GM21737 (cell line): ENCODE measurements around the gene KAT5.
"Not testable (repeated sequence)": the region's sequence is repeated elsewhere in the genome, so short reads cannot be mapped to it uniquely, and the experiment has no call there.

Source experiments
- ATAC-seq: cut with Tn5 transposase; IDR thresholded peaks from one replicate; pipeline ENCODE4 v1.9.1; 2021; ENCODE audit warnings: mild to moderate bottlenecking, moderate library complexity; ENCODE audit not compliant: unreplicated experiment

KAT5 gene

GRCh38 chr11:65711785-65712632, at the start of gene KAT5:
Gene KAT5, plus strand, starts transcription at chr11:65712252. Its CDS starts 16 bp downstream, at chr11:65712268.
- peak; percentile 75 for ATAC-seq

DNA sequence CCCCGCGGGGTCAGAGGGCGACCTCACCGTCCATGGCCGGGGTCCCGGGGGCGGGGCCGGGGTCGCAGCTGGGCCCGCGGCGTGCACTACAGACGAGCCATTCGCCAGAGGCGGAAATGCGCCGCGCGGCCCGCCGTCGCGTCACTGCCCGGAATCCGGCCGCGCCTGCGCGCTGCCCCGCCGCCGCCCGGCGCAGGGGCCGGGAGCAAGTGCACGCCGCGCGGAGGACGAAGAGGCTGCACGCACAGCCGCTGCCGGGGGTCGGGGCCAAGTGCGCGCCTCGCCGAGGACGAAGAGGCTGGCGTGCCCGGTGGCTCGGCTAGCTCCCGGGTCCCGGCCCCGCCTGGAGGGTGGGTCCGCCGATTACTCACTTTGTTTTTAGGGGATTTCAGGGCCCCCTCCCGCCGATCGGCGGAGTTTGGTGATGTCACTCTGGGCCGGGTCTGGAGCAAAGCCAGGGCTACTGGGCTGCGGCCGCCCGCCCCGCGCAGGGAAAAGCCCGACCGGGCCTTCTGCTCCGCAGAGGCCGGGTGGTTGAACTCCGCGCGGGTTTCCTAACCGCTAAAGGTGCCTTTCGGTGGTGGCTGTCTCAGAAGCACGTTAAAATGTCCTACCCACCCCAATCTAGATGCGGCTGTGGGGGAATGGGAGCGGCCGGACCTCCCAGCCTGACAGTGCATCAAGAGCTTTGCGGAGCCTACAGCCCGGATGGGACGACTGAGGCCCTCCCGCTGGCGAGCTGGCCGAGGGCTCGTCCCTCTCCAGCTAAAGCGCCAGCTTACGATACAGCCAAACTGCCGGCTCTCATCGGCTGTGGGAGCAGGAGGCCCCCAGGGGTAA, 49.0 kb upstream of the KAT5 start, which contains the start of gene RELA:
RELA (minus strand) TSS at position 118 of the 840 bp plus-strand sequence; CDS start at position 34, 84 bp downstream.
- peak; percentile 82 for ATAC-seq

DNA sequence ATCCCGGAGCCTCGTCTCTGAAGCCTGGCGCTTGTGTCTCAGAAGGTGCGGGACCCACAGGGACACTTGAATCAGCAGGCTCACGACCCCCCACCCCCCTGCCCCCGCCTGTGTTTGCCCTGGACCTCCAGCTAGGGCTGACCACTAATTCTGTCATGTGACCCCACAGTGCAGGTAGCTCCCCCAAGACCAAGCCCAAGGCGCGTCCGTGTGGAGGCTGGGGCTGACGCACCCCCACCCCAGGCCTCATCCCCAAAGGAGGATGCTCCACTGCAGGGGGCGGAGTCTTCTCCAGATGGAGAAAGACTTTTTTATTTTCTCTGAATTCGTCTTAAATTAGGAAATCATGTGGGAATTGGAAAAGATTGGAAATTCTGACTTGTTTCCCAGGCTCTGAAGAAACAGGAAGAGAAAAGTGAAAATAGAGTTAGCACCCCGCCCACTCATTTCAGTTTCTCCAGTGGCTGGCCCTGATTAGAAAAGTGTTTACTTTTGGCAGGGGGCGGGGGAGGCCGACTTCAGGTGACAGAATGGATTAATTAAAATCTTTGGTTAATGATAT, 48.3 kb upstream of the KAT5 start:
- peak; percentile 11 for ATAC-seq

GRCh38 chr11:65672180-65672860, 39.7 kb upstream of the KAT5 start:
- ATAC-seq = no peak

DNA sequence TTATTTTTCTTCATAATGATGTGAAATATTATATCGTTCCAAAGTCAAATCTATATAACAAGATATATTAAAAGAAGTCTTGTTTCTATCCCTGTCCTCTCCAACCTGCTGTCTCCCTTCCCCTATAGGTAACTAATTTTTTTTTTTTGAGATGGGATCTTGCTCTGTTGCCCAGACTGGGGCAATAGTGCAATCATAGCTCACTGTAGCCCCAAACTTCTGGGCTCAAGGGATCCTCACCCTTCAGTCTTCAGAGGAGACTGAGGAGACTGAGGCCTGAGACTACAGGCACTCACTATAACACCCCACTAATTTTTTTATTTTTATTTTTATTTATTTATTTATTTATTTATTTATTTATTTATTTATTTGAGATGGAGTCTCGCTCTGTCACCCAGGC, 39.1 kb upstream of the KAT5 start:
- ATAC-seq = no peak

- no peak for ATAC-seq
These were observed 31.8 kb upstream of the KAT5 start for GRCh38 chr11:65680192-65680743.

DNA sequence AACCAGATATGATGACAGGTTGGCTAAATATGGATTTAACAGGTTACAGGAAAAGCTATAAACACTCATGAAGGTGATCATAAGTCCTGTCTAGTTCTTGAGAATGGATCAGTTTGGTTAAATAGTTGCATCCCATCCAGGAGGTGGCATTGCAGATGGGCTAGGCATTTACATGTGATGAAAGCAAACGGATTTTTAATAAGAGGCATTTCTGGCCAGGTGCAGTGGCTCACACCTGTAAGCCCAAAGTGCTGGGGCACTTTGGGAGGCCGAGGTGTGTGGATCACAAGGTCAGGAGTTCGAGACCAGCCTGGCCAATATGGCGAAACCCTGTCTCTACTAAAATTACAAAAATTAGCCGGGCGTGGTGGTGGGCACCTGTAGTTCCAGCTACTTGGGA, 28.6 kb upstream of the KAT5 start:
- not testable (repeated sequence) for ATAC-seq

GRCh38 chr11:65685981-65686380, 26.1 kb upstream of the KAT5 start:
- no peak for ATAC-seq

DNA sequence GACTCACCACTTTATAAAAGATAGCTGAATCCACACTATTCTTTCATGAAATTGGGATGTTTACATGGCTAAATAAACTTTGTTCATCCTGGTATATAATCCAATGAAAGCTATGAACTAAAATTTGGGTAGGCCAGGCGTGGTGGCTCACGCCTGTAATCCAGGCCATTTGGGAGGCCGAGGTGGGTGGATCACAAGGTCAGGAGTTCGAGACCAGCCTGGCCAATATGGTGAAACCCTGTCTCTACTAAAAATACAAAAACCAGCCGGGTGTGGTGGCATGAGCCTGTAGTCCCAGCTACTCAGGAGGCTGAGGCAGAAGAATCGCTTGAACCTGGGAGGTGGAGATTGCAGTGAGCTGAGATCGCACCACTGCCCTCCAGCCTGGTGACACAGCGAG, 20.2 kb upstream of the KAT5 start:
- not testable (repeated sequence) for ATAC-seq

DNA sequence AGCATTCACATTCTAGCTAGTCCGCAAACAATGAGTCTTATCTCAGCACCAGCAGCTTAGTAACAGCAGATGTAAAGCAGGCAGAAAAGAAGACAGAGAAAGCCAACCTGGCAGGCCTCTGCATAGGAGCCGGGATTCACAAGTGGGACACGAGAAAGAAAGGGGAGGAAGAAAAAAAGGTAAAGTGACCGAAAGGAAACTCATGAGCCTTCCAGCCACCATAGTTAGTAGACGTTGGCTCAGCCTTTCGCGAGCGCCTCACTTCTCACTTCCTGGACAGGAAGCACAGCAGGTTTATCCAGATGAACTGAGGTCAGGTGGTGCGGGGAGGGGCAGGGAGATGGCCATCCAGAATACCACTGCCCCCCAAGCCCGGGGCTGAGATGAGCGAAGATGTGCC, 19.7 kb upstream of the KAT5 start:
- no peak for ATAC-seq

DNA sequence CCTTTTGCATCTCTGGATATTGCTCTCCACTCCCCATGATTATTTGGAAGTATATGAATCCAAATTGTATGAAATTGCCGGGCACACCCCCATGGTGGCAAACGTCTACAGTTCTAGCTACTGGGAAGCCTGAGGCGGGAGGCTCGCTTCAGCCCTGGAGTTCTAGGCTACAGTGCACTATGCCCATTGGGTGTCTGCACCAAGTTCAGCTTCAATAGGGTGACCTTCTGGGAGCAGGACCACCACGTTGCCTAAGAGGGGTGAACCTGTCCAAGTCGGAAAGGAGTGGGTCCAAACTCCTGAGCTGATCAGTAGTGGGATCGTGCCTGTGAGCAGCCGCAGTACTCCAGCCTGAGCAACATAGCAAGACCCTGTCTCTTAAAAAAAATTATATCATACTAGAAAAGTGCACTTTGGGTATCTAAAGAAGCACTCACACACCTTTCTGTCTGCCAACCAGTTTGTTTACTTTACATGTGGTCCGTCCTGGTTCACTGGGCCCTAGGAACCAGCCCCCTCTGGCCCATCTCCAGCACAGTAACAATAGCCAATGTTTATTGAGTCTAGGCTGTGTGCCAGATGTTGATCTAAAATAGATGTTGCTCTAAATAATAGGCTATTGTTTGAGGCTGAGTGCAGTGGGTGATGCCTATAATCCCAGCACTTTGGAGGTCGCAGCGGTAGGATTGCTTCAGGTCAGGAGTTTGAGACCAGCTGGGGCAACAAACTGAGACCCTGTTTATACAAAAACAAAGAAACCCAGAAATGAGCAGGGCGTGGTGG, 16.4 kb upstream of the KAT5 start:
- no peak for ATAC-seq

DNA sequence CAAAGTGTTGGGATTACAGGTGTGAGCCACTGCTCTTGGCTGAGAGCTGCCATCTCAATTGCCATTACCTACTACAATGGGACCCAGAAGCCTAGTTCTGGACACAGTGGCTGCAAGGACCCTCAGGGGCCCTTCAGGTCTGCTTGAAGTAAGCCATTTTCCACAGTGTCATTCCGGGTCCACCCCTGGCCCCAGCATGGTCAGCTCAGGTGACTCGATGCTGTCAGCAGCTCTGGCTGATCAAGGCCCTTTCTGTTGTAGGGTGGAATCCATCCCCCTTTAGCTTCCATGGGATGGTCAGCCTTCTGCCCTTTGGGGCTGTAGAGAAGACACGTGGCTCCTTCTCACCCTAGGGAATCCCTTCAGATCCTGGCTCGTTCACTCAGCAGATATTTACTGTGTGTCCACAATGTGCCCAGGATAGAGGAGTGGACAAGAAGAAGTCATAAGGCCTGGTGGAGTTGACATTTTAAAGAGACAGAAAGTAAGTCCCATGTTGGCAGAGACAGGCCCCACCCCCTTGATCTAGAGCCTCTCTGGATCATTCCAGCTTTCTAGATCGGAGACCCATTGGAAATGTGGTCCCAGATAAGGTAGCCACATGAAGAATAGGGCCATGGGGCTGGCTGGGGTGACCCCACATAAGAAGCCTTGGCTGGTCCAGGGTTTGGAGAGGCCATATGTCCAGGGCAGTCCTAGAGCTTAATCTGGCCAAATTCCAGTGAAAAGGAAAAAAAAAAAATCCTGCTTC, 15.1 kb upstream of the KAT5 start:
- no peak for ATAC-seq

- ATAC-seq = no peak
These were observed 13.8 kb upstream of the KAT5 start for GRCh38 chr11:65698205-65698604.

GRCh38 chr11:65699306-65699705, 12.7 kb upstream of the KAT5 start:
- ATAC-seq = no peak

DNA sequence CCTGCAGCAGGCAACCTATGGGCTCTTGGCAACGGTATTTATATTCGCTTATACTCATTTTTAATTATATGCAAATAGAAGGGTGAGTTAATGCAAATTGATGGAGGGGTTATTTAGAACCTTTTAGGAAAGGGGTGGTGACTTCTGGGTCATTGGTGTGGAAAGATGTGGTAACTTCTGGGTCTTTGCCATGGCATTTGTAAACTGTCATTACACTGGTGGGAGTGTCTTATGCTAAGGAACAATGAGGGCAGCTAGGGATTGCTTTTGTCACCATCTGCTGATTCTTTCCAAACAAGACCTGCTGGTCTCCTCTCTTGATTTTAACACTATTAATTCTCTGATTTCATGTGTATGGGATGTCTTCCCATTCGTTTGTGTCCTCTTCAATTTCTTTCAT, 11.7 kb upstream of the KAT5 start:
- ATAC-seq = no peak

- no peak for ATAC-seq
These were observed 10.4 kb upstream of the KAT5 start for GRCh38 chr11:65701686-65702085.

- no peak for ATAC-seq
These were observed 8.2 kb upstream of the KAT5 start for GRCh38 chr11:65703846-65704245.

DNA sequence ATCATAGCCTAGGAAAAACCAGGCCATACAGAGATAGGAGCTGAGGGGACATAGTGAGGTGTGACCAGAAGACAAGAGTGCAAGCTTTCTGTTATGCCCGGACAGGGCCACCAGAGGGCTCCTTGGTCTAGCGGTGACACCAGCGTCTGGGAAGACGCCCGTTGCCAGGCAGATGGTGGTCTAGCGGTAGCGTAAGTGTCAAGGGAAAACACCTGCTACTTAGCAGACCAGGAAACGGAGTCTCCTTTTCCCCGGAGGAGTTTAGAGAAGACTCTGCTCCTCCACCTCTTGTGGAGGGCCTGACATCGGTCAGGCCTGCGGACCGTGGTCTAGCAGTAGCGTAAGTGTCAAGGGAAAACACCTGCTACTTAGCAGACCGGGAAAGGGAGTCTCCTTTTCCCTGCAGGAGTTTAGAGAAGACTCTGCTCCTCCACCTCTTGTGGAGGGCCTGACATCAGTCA, 5.7 kb upstream of the KAT5 start:
- ATAC-seq = not testable (repeated sequence)

DNA sequence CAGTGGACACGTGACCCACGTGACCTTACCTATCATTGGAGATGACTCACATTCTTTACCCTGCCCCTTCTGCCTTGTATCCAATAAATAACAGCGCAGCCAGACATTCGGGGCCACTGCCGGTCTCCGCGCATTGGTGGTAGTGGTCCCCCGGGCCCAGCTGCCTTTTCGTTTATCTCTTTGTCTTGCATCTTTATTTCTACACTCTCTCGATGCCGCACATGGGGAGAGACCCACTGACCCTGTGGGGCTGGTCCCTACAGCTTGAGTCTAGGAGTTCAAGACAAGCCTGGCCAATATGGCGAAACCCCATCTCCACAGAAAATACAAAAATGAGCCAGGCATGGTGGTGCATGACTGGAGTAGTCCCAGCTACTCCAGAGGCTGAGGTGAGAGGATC, 5.0 kb upstream of the KAT5 start:
- ATAC-seq = not testable (repeated sequence)
